Mesothelial cell of epicardium (in vitro differentiated cells): ENCODE results near the gene DNER. TPM values are rescaled to one million over a fixed set of nuclear protein-coding genes. Genes with fewer than 3 reads are reported as not detected.

Experiments used
- DNase-seq, 2 experiments: peaks; one replicate each; pipeline ENCODE4 v3.0.0; 2021; ENCODE audit warnings: low spot score in 2 of 2; ENCODE audit not compliant: unreplicated experiment in 2 of 2
- H3K27ac Mint-ChIP-seq: 2 replicates; pipeline ENCODE4 v1.8.0; 2021; ENCODE audit warnings: mixed read lengths
- H3K27me3 Mint-ChIP-seq: 2 replicates; pipeline ENCODE4 v1.8.0; 2021; ENCODE audit warnings: low read depth, mixed read lengths
- H3K36me3 Mint-ChIP-seq: 2 replicates; pipeline ENCODE4 v1.8.0; 2021; ENCODE audit warnings: mixed read lengths
- H3K4me1 Mint-ChIP-seq: 2 replicates; pipeline ENCODE4 v1.8.0; 2021; ENCODE audit warnings: mixed read lengths
- H3K4me3 Mint-ChIP-seq: 2 replicates; pipeline ENCODE4 v1.8.0; 2021; ENCODE audit warnings: mild to moderate bottlenecking, moderate library complexity, mixed read lengths
- H3K9me3 Mint-ChIP-seq: 2 replicates; pipeline ENCODE4 v1.8.0; 2021; ENCODE audit warnings: mixed read lengths
- total RNA-seq: library from RNA; stranded (reverse); gene quantifications from 3 replicates; pipeline ENCODE4 v1.2.1, GENCODE V29; 2021
- TF ChIP-seq, protein P1 (sequence below): fragments of 200-600 bp; sonication (generic); IDR thresholded peaks from one replicate; pipeline ENCODE4 v1.5.0; 2021; ENCODE audit warnings: antibody characterized with exemption; ENCODE audit not compliant: unreplicated experiment

Gene DNER
- total RNA-seq, 1 donor from 2014 or later: not detected

DNA sequence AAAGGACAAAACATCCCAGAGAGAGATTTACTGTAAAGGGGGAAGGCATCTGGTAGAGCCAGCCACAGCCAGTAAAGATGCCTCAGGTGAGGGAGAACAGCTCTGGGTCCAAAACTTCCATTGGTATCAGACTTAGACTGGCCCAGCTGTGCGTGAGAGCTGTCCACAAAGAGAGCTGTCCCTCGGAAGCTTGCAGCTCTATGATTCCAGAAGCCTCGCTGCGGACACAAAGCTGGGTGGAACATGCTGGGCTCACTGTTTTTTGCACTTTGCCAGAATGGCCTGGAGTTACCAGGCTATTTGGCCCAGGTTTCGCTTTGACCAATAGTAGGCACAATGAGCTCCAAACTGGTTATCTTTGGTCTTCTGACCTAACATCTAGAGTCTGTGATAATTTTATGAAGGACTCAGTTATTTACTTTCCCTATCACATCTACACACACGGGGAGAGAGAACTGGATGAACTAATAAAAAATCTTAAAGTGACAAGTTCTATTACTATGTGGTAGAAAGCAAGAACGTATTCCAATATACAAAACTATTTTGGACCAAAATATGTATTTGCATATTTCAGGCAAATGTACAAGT, 101.9 kb downstream of the DNER start:
- peaks cover 4% of the 10 kb centered on the region for H3K4me1 Mint-ChIP-seq
- no peak for DNase-seq
- no peaks in the 10 kb centered on the region for H3K36me3 Mint-ChIP-seq
- H3K9me3 Mint-ChIP-seq: no peaks in the 10 kb centered on the region
- H3K4me3 Mint-ChIP-seq: no peak overlapping the region
- TF ChIP-seq, protein P1, sequence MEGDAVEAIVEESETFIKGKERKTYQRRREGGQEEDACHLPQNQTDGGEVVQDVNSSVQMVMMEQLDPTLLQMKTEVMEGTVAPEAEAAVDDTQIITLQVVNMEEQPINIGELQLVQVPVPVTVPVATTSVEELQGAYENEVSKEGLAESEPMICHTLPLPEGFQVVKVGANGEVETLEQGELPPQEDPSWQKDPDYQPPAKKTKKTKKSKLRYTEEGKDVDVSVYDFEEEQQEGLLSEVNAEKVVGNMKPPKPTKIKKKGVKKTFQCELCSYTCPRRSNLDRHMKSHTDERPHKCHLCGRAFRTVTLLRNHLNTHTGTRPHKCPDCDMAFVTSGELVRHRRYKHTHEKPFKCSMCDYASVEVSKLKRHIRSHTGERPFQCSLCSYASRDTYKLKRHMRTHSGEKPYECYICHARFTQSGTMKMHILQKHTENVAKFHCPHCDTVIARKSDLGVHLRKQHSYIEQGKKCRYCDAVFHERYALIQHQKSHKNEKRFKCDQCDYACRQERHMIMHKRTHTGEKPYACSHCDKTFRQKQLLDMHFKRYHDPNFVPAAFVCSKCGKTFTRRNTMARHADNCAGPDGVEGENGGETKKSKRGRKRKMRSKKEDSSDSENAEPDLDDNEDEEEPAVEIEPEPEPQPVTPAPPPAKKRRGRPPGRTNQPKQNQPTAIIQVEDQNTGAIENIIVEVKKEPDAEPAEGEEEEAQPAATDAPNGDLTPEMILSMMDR: no peak
- no peak overlapping the region for H3K27ac Mint-ChIP-seq
- H3K27me3 Mint-ChIP-seq: no peaks in the 10 kb centered on the region

DNA sequence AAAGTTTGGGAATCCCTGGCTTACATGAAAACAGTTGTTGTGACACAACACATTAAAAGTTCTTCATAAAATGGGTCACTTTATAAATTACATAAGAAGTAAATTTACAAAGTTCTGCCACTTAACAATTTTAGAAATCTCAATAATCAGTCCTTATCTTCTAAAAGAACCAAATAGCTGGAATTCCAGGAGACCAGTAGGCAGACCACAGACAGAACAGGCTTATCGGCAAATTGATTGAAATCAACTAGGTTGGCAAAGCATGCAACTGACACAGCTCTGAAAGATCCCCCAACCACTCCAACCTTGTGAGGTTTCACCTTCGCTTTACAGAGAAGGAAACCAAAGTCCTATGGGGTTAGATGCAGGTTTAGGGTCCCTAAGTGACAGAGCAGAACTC, 103.0 kb downstream of the DNER start:
- Mint-ChIP-seq H3K36me3 (no peaks in the 10 kb centered on the region), H3K9me3 (no peaks in the 10 kb centered on the region), H3K4me3 (no peak overlapping the region), H3K4me1 (peaks cover 4% of the 10 kb centered on the region), H3K27me3 (no peaks in the 10 kb centered on the region), H3K27ac (no peak overlapping the region)
- DNase-seq: no peak
- TF ChIP-seq, protein P1: no peak

DNA sequence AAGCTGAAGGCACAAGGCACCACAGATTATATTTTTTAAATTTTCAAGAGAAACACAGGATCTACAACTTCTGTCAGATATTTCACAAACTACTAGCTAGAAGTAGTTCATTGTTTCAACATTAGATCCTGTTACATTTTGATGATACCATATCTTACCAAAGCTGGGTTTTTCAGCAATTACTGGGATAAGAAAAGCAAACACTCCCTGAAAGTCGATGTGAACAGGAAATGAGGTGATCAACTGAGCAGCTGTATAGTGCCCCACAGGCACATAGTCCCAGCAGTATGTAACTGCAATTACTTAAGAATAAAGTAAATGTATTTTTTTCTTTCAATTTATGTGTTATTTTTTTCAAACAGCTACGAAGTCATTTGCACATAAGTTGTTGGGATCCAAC, 103.5 kb downstream of the DNER start:
- no peak for DNase-seq
- H3K36me3 Mint-ChIP-seq: no peaks in the 10 kb centered on the region
- H3K27ac Mint-ChIP-seq: no peak overlapping the region
- no peak overlapping the region for H3K4me3 Mint-ChIP-seq
- H3K4me1 Mint-ChIP-seq: peaks cover 4% of the 10 kb centered on the region
- H3K27me3 Mint-ChIP-seq: no peaks in the 10 kb centered on the region
- TF ChIP-seq, protein P1: no peak
- no peaks in the 10 kb centered on the region for H3K9me3 Mint-ChIP-seq

DNA sequence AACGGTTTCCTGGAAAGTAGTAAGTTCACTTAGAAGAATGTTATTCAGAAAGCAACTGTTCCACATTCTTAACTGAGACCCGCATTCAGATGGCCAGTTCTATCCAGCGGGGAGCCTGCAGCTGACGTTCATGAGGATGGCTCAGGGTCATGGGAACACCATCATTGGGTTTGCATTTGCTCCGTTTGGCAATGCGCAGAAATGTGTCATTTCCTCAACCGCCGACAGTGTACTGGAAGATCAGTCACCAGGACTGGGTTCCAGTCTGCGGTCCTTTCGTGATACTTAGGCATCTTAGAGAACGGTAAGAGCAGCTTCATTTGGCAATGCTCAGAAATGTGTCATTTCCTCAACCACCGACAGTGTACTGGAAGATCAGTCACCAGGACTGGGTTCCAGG, 104.0 kb downstream of the DNER start:
- TF ChIP-seq, protein P1: no peak
- Mint-ChIP-seq H3K27me3 (no peaks in the 10 kb centered on the region), H3K4me1 (peaks cover 4% of the 10 kb centered on the region), H3K27ac (no peak overlapping the region), H3K4me3 (no peak overlapping the region), H3K9me3 (no peaks in the 10 kb centered on the region), H3K36me3 (no peaks in the 10 kb centered on the region)
- no peak for DNase-seq

DNA sequence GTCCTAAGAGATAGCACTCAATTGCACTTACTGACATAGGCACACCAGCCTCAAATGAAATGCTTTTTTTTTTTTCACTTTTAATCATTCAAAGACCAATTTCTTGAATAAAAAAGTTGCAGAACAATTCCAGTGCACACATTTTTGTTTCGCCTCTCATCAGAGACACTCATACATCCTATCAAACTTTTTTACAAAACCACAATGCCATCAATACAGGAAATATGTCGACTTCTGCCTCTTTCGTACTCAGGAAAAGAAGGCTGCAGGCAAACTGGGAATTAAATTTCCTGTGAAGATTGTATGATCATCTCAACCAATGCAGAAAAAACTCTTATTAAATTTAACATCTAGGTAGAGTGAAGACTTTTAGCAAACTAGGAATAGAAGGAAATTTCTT, 112.4 kb downstream of the DNER start:
- Mint-ChIP-seq H3K4me1 (no peaks in the 10 kb centered on the region), H3K36me3 (no peaks in the 10 kb centered on the region), H3K27ac (no peak overlapping the region), H3K27me3 (peaks cover 23% of the 10 kb centered on the region), H3K4me3 (no peak overlapping the region), H3K9me3 (no peaks in the 10 kb centered on the region)
- TF ChIP-seq, protein P1: no peak
- no peak for DNase-seq

DNA sequence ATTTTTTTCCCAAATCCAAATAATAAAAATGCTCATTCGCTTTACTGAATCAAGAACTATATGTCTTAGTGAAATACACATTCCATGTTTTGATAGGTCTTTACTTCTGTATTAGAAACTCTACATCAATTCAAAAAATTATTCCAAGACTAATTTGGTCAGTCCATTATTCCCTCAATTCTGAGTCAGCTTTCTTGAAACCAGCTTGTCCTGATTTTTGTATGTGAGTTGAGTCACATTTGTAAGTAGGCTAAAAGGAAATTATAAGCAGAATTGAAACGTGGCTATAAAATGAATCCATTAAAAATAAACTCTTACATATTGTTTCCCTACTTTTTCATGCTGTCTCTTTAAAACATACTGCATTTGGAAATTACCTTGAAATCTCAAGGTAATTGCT, 113.0 kb downstream of the DNER start:
- DNase-seq: no peak
- Mint-ChIP-seq H3K9me3 (no peaks in the 10 kb centered on the region), H3K36me3 (no peaks in the 10 kb centered on the region), H3K4me1 (no peaks in the 10 kb centered on the region), H3K27me3 (peaks cover 23% of the 10 kb centered on the region), H3K4me3 (no peak overlapping the region), H3K27ac (no peak overlapping the region)
- TF ChIP-seq, protein P1: no peak
